DMS153 treated with DMSO at 0.1 percent for 48 hours (cell line): ENCODE measurements around the gene MAD2L1BP.
"Not testable (repeated sequence)": the region's sequence is repeated elsewhere in the genome, so short reads cannot be mapped to it uniquely, and the experiment has no call there.

Experiments
- DNase-seq: peaks from one replicate; lab custom pipeline; 2025; ENCODE audit not compliant: unreplicated experiment; lab: John Stamatoyannopoulos, UW

Gene MAD2L1BP

GRCh38 chr6:43635387-43636307 is at the start of gene MAD2L1BP:
Gene MAD2L1BP, plus strand, starts transcription at chr6:43635840. Its CDS starts 36 bp downstream, at chr6:43635876.
- peak; percentile 59 for DNase-seq

- no peak for DNase-seq
Observed at GRCh38 chr6:43588194-43588593, 47.4 kb upstream of the MAD2L1BP start.

DNA sequence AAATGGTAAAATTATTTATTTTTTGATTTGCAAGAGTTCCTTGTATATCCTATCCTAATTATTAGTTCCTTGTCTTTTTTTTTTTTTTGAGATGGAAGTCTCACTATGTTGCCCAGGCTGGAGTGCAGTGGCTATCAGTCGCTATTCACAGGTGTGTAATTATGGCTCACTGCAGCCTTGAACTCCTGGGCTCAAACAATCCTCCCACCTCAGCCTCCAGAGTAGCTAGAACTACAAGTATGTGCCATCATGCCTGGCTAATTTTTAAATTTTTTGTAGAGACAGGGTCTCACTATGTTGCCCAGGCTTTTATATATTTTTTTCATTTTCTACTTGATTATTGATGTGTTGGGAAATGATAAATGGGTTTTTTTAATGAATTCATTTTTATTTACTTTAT is 46.1 kb upstream of the MAD2L1BP start:
- DNase-seq = not testable (repeated sequence)

GRCh38 chr6:43593938-43594337 is 41.7 kb upstream of the MAD2L1BP start:
- no peak for DNase-seq

DNA sequence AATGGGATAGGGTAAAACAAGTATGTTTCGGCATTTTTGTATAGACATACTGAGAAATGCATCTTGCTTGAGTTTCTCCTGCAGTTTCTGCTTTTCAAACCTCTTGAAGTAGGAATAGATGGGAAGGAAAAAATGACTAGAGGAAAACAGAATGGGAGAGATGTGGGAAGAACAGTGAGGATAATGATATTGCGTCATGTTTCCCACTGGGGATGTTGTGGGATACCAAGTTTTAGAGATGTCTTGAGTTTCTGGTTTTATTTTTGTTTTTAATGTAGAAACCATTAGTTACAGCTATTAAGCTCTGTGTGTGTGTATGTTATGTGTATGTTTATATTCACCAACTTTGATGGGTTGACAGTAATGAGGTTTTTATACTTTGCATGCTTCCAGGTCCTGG is 35.0 kb upstream of the MAD2L1BP start:
- DNase-seq = no peak

DNA sequence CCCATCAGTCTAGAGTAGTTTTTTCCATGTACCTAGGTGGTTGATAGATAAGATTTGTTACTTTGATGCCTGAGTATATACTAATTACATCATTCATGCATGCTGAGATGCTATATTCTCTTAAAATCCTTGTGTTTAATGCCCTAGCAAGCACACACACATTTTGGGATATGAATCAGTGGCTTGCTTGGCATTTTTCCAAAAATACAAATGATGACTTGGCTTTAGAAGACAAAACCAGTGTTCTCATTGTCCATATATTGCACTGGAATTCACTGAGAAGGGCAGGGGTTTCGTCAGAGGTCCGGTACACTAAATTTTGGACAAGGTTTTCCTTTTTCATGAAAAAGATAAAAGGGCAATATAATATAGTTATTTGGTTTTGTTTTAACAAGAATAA is 31.5 kb upstream of the MAD2L1BP start:
- DNase-seq = no peak

DNA sequence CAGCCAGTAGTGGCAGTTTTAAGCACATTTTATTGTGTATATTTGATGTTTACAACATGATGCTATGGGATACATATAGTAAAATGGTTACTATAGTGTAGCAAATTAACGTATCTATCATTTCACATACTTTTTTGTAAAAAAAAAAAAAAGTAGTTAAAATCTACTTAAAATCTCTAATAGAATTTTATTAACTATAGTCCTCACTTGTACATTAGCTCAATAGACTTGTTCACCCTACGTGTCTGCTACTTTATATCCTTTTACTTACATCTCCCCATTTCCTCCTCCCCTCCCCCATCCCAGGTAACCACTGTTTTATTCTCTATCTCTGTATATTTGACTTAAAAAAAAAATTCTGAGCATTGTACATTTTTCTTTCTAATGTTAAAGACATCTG is 29.6 kb upstream of the MAD2L1BP start:
- DNase-seq = no peak

DNA sequence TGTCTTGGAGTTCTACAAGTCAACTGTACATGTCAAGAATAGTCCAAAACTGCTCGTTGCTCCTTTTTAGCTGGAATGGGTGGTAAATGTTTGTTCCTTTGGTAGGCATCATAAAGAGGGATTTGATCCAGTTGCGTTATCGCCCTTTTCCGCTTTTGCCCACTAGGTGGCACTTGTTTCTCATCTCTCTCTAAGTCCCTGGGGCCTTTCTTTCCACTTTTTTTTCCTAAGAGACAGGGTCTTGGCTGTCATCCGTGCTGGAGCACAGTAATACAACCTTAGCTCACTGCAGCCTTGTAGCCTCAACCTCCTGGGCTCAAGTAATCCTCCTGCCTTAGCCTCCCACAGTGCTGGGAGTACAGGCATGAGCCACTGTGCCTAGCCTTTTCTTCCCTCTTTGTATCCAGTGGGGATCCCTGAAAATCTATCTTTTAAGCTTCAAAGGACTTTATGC is 27.3 kb upstream of the MAD2L1BP start:
- DNase-seq = peak; percentile 48

- no peak for DNase-seq
Observed at GRCh38 chr6:43608807-43609206, 26.8 kb upstream of the MAD2L1BP start.

DNA sequence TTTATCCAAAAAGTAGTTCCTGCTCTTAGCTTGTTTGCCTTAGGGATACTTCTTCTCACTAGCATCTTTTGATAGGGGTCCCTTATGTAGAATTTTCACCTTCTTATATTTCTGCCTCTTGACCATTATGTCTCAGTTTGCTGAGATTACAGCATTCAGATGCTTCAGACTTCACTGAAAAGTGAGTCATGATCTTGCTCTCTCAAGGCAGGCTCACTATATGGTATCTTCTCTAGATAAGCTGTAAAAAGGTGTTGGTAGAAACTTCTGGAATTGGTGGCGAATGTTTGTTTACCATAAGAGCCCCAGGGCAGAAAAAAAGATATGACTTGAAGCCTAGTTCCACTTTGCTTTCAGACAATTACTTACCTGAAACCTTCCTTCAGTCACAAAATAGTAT is 26.2 kb upstream of the MAD2L1BP start:
- no peak for DNase-seq

DNA sequence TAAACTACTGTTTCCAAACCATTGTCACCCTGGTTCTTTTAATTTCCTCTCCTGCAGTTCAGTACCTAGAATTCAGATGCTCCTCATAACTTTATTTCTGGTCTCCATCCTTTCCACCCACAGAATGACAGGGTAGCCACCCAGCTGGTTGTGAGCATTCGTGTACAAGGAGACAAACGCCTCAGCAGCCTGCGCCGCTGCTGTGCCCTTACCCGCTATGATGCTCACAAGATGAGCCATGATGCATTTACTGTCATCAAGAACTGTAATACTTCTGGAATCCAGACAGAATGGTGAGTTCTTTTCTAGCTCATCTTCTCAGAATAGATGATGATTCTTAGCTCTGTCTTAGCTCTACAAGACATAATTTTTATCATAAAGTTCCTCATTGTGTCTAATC is 25.2 kb upstream of the MAD2L1BP start:
- DNase-seq = no peak

DNA sequence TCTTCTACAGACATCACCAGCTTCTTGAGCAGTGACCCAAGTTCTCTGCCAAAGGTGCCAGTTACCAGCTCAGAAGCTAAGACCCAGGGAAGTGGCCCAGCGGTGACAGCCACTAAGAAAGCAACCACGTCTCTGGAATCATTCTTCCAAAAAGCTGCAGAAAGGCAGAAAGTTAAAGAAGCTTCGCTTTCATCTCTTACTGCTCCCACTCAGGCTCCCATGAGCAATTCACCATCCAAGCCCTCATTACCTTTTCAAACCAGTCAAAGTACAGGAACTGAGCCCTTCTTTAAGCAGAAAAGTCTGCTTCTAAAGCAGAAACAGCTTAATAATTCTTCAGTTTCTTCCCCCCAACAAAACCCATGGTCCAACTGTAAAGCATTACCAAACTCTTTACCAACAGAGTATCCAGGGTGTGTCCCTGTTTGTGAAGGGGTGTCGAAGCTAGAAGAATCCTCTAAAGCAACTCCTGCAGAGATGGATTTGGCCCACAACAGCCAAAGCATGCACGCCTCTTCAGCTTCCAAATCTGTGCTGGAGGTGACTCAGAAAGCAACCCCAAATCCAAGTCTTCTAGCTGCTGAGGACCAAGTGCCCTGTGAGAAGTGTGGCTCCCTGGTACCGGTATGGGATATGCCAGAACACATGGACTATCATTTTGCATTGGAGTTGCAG is 21.8 kb upstream of the MAD2L1BP start:
- DNase-seq = no peak

GRCh38 chr6:43614396-43614730 is 21.3 kb upstream of the MAD2L1BP start:
- DNase-seq = no peak

DNA sequence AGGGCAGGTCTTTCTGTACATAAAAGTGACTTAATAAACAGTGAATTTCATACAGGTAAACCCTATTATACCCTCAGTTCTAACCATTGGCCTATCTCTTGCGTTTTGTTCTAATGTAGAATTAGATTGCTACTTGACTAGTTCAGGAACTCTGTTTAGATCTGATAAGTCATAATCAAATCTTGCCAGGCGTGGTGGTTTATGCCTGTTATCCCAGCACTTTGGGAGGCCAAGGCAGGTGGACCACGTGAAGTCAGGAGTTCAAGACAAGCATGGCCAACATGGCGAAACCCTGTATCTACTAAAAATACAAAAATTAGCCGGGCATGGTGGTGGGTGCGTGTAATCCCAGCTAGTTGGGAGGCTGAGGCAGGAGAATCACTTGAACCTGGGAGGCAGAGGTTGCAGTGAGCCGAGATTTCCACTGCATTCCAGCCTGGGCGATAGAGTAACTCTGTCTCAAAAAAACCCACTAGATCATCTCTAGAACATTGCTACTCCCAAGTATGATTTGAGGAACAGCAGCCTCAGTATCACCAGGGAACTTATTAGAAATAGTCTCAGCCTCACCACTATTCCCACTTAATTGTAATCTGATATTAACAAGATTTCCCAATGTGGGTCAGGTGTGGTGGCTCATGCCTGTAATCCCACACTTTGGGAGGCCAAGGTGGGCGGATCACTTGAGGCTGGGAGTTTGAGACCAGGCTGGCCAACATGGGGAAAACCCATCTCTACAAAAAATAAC is 18.7 kb upstream of the MAD2L1BP start:
- no peak for DNase-seq

- no peak for DNase-seq
Observed at GRCh38 chr6:43621078-43621835, 14.4 kb upstream of the MAD2L1BP start.

- DNase-seq = no peak
Observed at GRCh38 chr6:43621836-43622180, 13.8 kb upstream of the MAD2L1BP start.

GRCh38 chr6:43622541-43622940 is 13.1 kb upstream of the MAD2L1BP start:
- no peak for DNase-seq

- DNase-seq = no peak
Observed at GRCh38 chr6:43623880-43624785, 11.5 kb upstream of the MAD2L1BP start.

GRCh38 chr6:43624786-43625288 is 10.8 kb upstream of the MAD2L1BP start:
- no peak for DNase-seq
